Measurements from ENCODE around the gene KLHL14.
"Not testable (repeated sequence)": the region's sequence is repeated elsewhere in the genome, so short reads cannot be mapped to it uniquely, and the experiment has no call there.

KLHL14 gene

DNA sequence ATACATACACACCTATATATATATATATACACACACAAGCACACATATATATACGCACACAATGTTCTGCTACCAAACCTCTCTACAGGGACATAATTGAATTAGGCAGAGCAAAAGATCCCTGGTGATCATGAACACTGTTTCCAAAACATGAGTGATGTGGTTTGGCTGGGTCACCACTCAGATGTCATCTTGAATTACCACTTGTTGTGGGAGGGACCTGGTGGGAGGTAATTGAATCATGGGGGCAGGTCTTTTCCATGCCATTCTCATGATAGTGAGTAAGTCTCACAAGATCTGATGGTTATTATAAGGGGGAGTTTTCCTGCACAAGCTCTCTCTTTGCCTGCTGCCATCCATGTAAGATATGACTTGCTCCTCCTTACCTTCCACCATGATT is 135.2 kb downstream of the KLHL14 start:
- not testable (repeated sequence) for DNase-seq (ENCODE audit: low spot score)

- DNase-seq (ENCODE audit: low spot score): no peak
These were observed 135.6 kb downstream of the KLHL14 start for GRCh38 chr18:32637226-32637625.

- DNase-seq (ENCODE audit: low spot score): no peak
These were observed 137.9 kb downstream of the KLHL14 start for GRCh38 chr18:32634876-32635431.

GRCh38 chr18:32629981-32630700 is 142.7 kb downstream of the KLHL14 start:
- DNase-seq (ENCODE audit: low spot score): no peak

- DNase-seq (ENCODE audit: low spot score): no peak
These were observed 143.5 kb downstream of the KLHL14 start for GRCh38 chr18:32629292-32629691.

- DNase-seq (ENCODE audit: low spot score): no peak
These were observed 148.6 kb downstream of the KLHL14 start for GRCh38 chr18:32624182-32624723.

- DNase-seq (ENCODE audit: low spot score): no peak
These were observed 149.3 kb downstream of the KLHL14 start for GRCh38 chr18:32623563-32623962.

Data from RKO (cell line).